GM12865 (cell line): ENCODE data around the gene TSPAN15.
A peak's percentile ranks its signal among the peaks of the same experiment; 100 is the strongest.

ENCODE experiments used
- DNase-seq: peaks from one replicate; pipeline ENCODE4 v3.0.0; 2010; ENCODE audit warnings: low read depth
- H3K4me3 ChIP-seq: 2 replicates; pipeline ENCODE4 v1.5.1; 2011; ENCODE audit warnings: mild to moderate bottlenecking, low read depth, low read length, control low read depth
- TF ChIP-seq, protein P1 (sequence below): IDR thresholded peaks from 2 replicates; pipeline ENCODE4 v1.5.1; 2011; ENCODE audit warnings: low read length, control low read depth, low read depth, inconsistent platforms; ENCODE audit not compliant: insufficient read depth; ENCODE audit errors: missing control alignments

The TSPAN15 gene

DNA sequence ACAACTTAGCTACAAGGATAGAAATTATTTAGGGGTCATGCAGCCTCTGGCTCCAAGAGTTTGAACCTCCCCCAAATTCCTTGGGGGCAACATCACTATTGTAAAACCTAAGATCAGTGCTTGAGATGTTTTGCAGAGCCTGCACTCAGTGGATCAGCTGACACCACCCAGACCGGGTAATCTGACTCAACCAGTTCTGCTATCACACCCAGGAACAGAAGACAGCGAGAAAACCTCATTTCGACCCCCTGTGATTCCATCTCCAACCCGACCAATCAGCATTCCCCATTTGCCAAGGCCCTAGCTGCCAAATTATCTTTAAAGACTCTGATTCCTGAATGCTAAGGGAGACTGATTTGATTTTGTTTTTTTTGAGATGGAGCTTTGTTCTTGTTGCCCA lies 39.8 kb upstream of the TSPAN15 start:
- DNase-seq: no peak

GRCh38 chr10:69412232-69412790 lies 39.0 kb upstream of the TSPAN15 start:
- TF ChIP-seq, protein P1, sequence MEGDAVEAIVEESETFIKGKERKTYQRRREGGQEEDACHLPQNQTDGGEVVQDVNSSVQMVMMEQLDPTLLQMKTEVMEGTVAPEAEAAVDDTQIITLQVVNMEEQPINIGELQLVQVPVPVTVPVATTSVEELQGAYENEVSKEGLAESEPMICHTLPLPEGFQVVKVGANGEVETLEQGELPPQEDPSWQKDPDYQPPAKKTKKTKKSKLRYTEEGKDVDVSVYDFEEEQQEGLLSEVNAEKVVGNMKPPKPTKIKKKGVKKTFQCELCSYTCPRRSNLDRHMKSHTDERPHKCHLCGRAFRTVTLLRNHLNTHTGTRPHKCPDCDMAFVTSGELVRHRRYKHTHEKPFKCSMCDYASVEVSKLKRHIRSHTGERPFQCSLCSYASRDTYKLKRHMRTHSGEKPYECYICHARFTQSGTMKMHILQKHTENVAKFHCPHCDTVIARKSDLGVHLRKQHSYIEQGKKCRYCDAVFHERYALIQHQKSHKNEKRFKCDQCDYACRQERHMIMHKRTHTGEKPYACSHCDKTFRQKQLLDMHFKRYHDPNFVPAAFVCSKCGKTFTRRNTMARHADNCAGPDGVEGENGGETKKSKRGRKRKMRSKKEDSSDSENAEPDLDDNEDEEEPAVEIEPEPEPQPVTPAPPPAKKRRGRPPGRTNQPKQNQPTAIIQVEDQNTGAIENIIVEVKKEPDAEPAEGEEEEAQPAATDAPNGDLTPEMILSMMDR: no peak
- no peak for DNase-seq

More for the DNA sequence above, 39.8 kb upstream of the TSPAN15 start:
- no peak overlapping the region for H3K4me3 ChIP-seq
- TF ChIP-seq, protein P1: no peak

DNA sequence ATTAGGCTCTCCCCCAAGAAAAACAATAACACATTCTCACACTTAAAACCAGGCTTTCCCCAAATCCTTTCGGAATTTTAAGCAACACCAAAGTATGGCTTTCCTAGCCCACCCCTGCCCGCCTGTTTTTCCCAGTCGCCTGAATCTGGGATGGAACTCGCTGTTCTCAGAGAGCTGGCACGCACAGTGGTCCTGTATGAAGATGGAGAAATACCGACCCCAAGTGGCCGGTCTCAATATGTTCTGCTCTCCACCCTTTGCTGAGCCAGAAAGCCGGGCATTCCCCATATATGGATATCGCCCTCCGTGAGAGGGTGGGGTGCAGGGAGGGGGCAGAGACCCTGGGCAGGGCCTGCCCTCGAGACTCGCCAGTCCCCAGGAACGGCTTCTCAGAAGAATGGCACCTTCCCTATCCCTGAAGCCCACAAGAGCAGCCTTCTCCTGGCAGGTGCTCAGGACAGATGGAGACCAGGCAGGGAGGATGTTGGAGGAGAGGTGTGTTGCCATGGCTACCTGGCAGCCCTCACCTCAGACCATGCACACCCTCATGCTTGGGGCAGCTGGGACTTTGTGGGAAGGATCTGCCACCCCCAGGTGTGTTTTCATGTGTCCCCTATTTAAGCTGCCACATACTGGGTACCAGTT lies 37.9 kb upstream of the TSPAN15 start:
- H3K4me3 ChIP-seq: no peak overlapping the region
- peak; percentile 47 for DNase-seq
- TF ChIP-seq, protein P1: peak; percentile 59

More at GRCh38 chr10:69412232-69412790, 39.0 kb upstream of the TSPAN15 start:
- no peak overlapping the region for H3K4me3 ChIP-seq

GRCh38 chr10:69414036-69415018 lies 36.9 kb upstream of the TSPAN15 start:
- DNase-seq: no peak
- TF ChIP-seq, protein P1: no peak
- H3K4me3 ChIP-seq: no peak overlapping the region

GRCh38 chr10:69415049-69415448 lies 36.2 kb upstream of the TSPAN15 start:
- DNase-seq: no peak
- TF ChIP-seq, protein P1: no peak
- H3K4me3 ChIP-seq: no peak overlapping the region

DNA sequence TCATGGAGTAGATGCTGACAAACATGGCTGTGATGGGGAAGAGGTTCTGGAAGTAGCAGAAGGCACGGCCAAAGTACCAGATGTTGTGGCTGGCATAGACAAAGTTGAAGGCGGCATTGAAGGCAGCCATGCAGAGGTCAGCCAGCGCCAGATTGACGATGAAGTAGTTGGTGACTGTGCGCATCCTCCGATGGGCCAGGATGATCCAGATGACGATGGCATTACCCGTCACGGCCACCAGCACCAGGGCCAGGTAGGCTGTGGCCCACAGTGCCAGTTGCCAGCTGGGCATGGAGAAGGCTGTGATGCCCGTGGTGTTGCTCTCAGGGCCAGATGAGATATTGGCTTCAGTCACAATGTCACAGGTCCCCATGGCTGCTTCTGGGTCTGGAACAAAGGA lies 35.3 kb upstream of the TSPAN15 start:
- TF ChIP-seq, protein P1: no peak
- no peak for DNase-seq
- H3K4me3 ChIP-seq: no peak overlapping the region
